ENCODE results near the gene PRKAG1.

PRKAG1 gene

GRCh38 chr12:49015196-49015595 is 3.4 kb downstream of the PRKAG1 start:
- no peak overlapping the region for H3K9ac ChIP-seq (ENCODE audit: low read length)
- no peak overlapping the region for H3K27ac ChIP-seq (ENCODE audit: low read depth, low read length, poor library complexity, severe bottlenecking)
- peaks cover 28% of the 10 kb centered on the region for H3K4me1 ChIP-seq (ENCODE audit: insufficient read depth, low read length, severe bottlenecking)
- no peaks in the 10 kb centered on the region for H3K9me2 ChIP-seq (ENCODE audit: low read depth, low read length)
- H4K20me1 ChIP-seq (ENCODE audit: insufficient read depth, low read length) = no peaks in the 10 kb centered on the region
- H2AFZ ChIP-seq (ENCODE audit: low read length) = no peak overlapping the region
- H3K36me3 ChIP-seq (ENCODE audit: insufficient read depth, low read length) = peaks cover 28% of the 10 kb centered on the region
- H3K9me3 ChIP-seq (ENCODE audit: low read length) = no peaks in the 10 kb centered on the region
- H3F3A ChIP-seq (ENCODE audit: insufficient read depth, low read length) = peaks cover 4% of the 10 kb centered on the region; the same call in 1 of the 2 replicates
- no peaks in the 10 kb centered on the region for H3K79me2 ChIP-seq (ENCODE audit: insufficient read depth, low read length)
- no peak overlapping the region for H3K4me2 ChIP-seq (ENCODE audit: low read length)
- H3K27me3 ChIP-seq (ENCODE audit: insufficient read depth, low read length) = no peaks in the 10 kb centered on the region
- TF ChIP-seq CTCF (IDR thresholded peaks at IDR 0.05; ENCODE audit: low read length) (no peak), EZH2 (IDR thresholded peaks at IDR 0.05; ENCODE audit: borderline replicate concordance, low read length) (no peak)
- no peak overlapping the region for H3K4me3 ChIP-seq (ENCODE audit: low read depth, low read length, poor library complexity, severe bottlenecking)

GRCh38 chr12:49014547-49014946 is 4.0 kb downstream of the PRKAG1 start:
- peaks cover 23% of the 10 kb centered on the region for H3K4me1 ChIP-seq (ENCODE audit: insufficient read depth, low read length, severe bottlenecking)
- H2AFZ ChIP-seq (ENCODE audit: low read length) = no peak overlapping the region
- no peak overlapping the region for H3K9ac ChIP-seq (ENCODE audit: low read length)
- H4K20me1 ChIP-seq (ENCODE audit: insufficient read depth, low read length) = no peaks in the 10 kb centered on the region
- TF ChIP-seq CTCF (IDR thresholded peaks at IDR 0.05; ENCODE audit: low read length) = no peak
- no peak for TF ChIP-seq EZH2 (IDR thresholded peaks at IDR 0.05; ENCODE audit: borderline replicate concordance, low read length)
- H3K27ac ChIP-seq (ENCODE audit: low read depth, low read length, poor library complexity, severe bottlenecking) = no peak overlapping the region
- no peak overlapping the region for H3K4me2 ChIP-seq (ENCODE audit: low read length)
- H3K9me3 ChIP-seq (ENCODE audit: low read length) = no peaks in the 10 kb centered on the region
- H3K27me3 ChIP-seq (ENCODE audit: insufficient read depth, low read length) = no peaks in the 10 kb centered on the region
- peaks cover 31% of the 10 kb centered on the region for H3K36me3 ChIP-seq (ENCODE audit: insufficient read depth, low read length)
- no peaks in the 10 kb centered on the region for H3K9me2 ChIP-seq (ENCODE audit: low read depth, low read length)
- H3K79me2 ChIP-seq (ENCODE audit: insufficient read depth, low read length) = no peaks in the 10 kb centered on the region
- no peak overlapping the region for H3K4me3 ChIP-seq (ENCODE audit: low read depth, low read length, poor library complexity, severe bottlenecking)
- peaks cover 2% of the 10 kb centered on the region; the same call in 1 of the 2 replicates for H3F3A ChIP-seq (ENCODE audit: insufficient read depth, low read length)

GRCh38 chr12:49013428-49013827 is 5.1 kb downstream of the PRKAG1 start:
- H4K20me1 ChIP-seq (ENCODE audit: insufficient read depth, low read length) = no peaks in the 10 kb centered on the region
- no peaks in the 10 kb centered on the region for H3K79me2 ChIP-seq (ENCODE audit: insufficient read depth, low read length)
- no peaks in the 10 kb centered on the region for H3K9me3 ChIP-seq (ENCODE audit: low read length)
- H3K9me2 ChIP-seq (ENCODE audit: low read depth, low read length) = no peaks in the 10 kb centered on the region
- H3F3A ChIP-seq (ENCODE audit: insufficient read depth, low read length) = no peaks in the 10 kb centered on the region
- no peak overlapping the region for H3K4me3 ChIP-seq (ENCODE audit: low read depth, low read length, poor library complexity, severe bottlenecking)
- H3K27me3 ChIP-seq (ENCODE audit: insufficient read depth, low read length) = no peaks in the 10 kb centered on the region
- peaks cover 16% of the 10 kb centered on the region for H3K4me1 ChIP-seq (ENCODE audit: insufficient read depth, low read length, severe bottlenecking)
- no peak overlapping the region for H3K27ac ChIP-seq (ENCODE audit: low read depth, low read length, poor library complexity, severe bottlenecking)
- peaks cover 40% of the 10 kb centered on the region for H3K36me3 ChIP-seq (ENCODE audit: insufficient read depth, low read length)
- H2AFZ ChIP-seq (ENCODE audit: low read length) = no peak overlapping the region
- H3K4me2 ChIP-seq (ENCODE audit: low read length) = no peak overlapping the region
- H3K9ac ChIP-seq (ENCODE audit: low read length) = no peak overlapping the region
- no peak for TF ChIP-seq CTCF (IDR thresholded peaks at IDR 0.05; ENCODE audit: low read length)
- TF ChIP-seq EZH2 (IDR thresholded peaks at IDR 0.05; ENCODE audit: borderline replicate concordance, low read length) = no peak
